ENCODE measurements around the gene TMEM17.

GRCh38 chr2:62456721-62457539 is 49.1 kb downstream of the TMEM17 start:
- TF ChIP-seq, protein P1, sequence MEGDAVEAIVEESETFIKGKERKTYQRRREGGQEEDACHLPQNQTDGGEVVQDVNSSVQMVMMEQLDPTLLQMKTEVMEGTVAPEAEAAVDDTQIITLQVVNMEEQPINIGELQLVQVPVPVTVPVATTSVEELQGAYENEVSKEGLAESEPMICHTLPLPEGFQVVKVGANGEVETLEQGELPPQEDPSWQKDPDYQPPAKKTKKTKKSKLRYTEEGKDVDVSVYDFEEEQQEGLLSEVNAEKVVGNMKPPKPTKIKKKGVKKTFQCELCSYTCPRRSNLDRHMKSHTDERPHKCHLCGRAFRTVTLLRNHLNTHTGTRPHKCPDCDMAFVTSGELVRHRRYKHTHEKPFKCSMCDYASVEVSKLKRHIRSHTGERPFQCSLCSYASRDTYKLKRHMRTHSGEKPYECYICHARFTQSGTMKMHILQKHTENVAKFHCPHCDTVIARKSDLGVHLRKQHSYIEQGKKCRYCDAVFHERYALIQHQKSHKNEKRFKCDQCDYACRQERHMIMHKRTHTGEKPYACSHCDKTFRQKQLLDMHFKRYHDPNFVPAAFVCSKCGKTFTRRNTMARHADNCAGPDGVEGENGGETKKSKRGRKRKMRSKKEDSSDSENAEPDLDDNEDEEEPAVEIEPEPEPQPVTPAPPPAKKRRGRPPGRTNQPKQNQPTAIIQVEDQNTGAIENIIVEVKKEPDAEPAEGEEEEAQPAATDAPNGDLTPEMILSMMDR (IDR thresholded peaks at IDR 0.05 in 8 of 11, conservative IDR thresholded peaks at IDR 0.05 in 3 of 11) = peak; percentile 77 to 98 (median 95)
- TF ChIP-seq POLR2A (IDR thresholded peaks at IDR 0.05) = no peak
- peak in 2 of 3 donors; percentile 59 to 71 for TF ChIP-seq POLR2AphosphoS5 (IDR thresholded peaks at IDR 0.05)

Measured in spleen (tissue), 7 donors.